HCT116 (cell line): ENCODE results near the gene GYPB.
"Not testable (repeated sequence)": the region's sequence is repeated elsewhere in the genome, so short reads cannot be mapped to it uniquely, and the experiment has no call there.

Source experiments
- CTCF ChIP-seq, 3 experiments: fragments of 200-600 bp in 1 of 3; sonication (generic) in 1 of 3; IDR thresholded peaks in 2 of 3; conservative IDR thresholded peaks in 1 of 3; 2 replicates each; pipeline ENCODE4 v1.5.1; 2012 to 2017; ENCODE audit warnings: low read depth in 2 of 3, low read length in 2 of 3, antibody characterized with exemption in 1 of 3, borderline replicate concordance in 1 of 3, control low read depth in 1 of 3, mild to moderate bottlenecking in 1 of 3, mixed read lengths in 1 of 3, mixed run types in 1 of 3, moderate library complexity in 1 of 3; ENCODE audit not compliant: insufficient read depth in 1 of 3
- ELF1 ChIP-seq: IDR thresholded peaks from 2 replicates; pipeline ENCODE4 v1.6.1; 2012; ENCODE audit warnings: low read depth, borderline replicate concordance
- EZH2 ChIP-seq: fragments of 200-600 bp; sonication (generic); IDR thresholded peaks from 2 replicates; pipeline ENCODE4 v1.6.1; 2017; ENCODE audit warnings: antibody characterized with exemption, mixed run types
- SIN3A ChIP-seq: IDR thresholded peaks from 2 replicates; pipeline ENCODE4 v1.6.1; 2012; ENCODE audit warnings: low read depth
- YY1 ChIP-seq: IDR thresholded peaks from 2 replicates; pipeline ENCODE4 v1.6.1; 2011; ENCODE audit warnings: low read length, low read depth, moderate library complexity, mild to moderate bottlenecking; ENCODE audit not compliant: insufficient replicate concordance; ENCODE audit errors: extremely low read depth
- ZNF274 ChIP-seq: fragments of 200-500 bp; sonication (Bioruptor generic); IDR thresholded peaks from 2 replicates; pipeline ENCODE4 v1.6.1; 2014; ENCODE audit warnings: mild to moderate bottlenecking, low read depth, low read length, inconsistent platforms

- not testable (repeated sequence) for TF ChIP-seq CTCF (IDR thresholded peaks at IDR 0.05 in 2 of 3, conservative IDR thresholded peaks at IDR 0.05 in 1 of 3; ENCODE audit: borderline replicate concordance in 1 of 3, insufficient read depth in 1 of 3, low read depth in 2 of 3, low read length in 2 of 3); YY1; ZNF274; ELF1; SIN3A; EZH2
Measured at GRCh38 chr4:144006200-144006803, 12.9 kb downstream of the GYPB start.
